Stimulated activated CD4-positive, alpha-beta T cell treated with anti-CD3 and anti-CD28 coated beads, Interleukin-2, amount 100 ng/mL, for 4 hours (primary cell): Measurements from ENCODE around the gene RNF128.

ENCODE experiments used
- DNase-seq: peaks from one replicate; pipeline ENCODE4 v3.0.0-alpha.2; 2020; ENCODE audit warnings: low read depth

The RNF128 gene

GRCh38 chrX:106726485-106727437 is at the start of gene RNF128:
TSS of gene RNF128 (plus strand) at chrX:106726701. CDS start at chrX:106726914, 213 bp downstream.
- DNase-seq: no peak

- DNase-seq: no peak
Observed at GRCh38 chrX:106680716-106681115, 45.8 kb upstream of the RNF128 start.

- no peak for DNase-seq
Observed at GRCh38 chrX:106684207-106684606, 42.3 kb upstream of the RNF128 start.

- DNase-seq: no peak
Observed at GRCh38 chrX:106692425-106693065, 34.0 kb upstream of the RNF128 start.

- no peak for DNase-seq
Observed at GRCh38 chrX:106696502-106696901, 30.0 kb upstream of the RNF128 start.

- no peak for DNase-seq
Observed at GRCh38 chrX:106698693-106699092, 27.8 kb upstream of the RNF128 start.

GRCh38 chrX:106702636-106703035 is 23.9 kb upstream of the RNF128 start:
- DNase-seq: no peak

GRCh38 chrX:106706466-106706865 is 20.0 kb upstream of the RNF128 start:
- no peak for DNase-seq

GRCh38 chrX:106707771-106708454 is 18.6 kb upstream of the RNF128 start:
- DNase-seq: no peak

- DNase-seq: no peak
Observed at GRCh38 chrX:106710771-106711170, 15.7 kb upstream of the RNF128 start.

GRCh38 chrX:106711375-106711774 is 15.1 kb upstream of the RNF128 start:
- no peak for DNase-seq

GRCh38 chrX:106716004-106716403 is 10.5 kb upstream of the RNF128 start:
- no peak for DNase-seq

- no peak for DNase-seq
Observed at GRCh38 chrX:106716463-106716862, 10.0 kb upstream of the RNF128 start.

- no peak for DNase-seq
Observed at GRCh38 chrX:106718709-106719108, 7.8 kb upstream of the RNF128 start.

- no peak for DNase-seq
Observed at GRCh38 chrX:106725931-106726330, 570 bp upstream of the RNF128 start.

- no peak for DNase-seq
Observed at GRCh38 chrX:106728337-106728736, 1.8 kb downstream of the RNF128 start.

GRCh38 chrX:106730401-106730800 is 3.9 kb downstream of the RNF128 start:
- DNase-seq: no peak

- no peak for DNase-seq
Observed at GRCh38 chrX:106731590-106731989, 5.1 kb downstream of the RNF128 start.

- no peak for DNase-seq
Observed at GRCh38 chrX:106734827-106735226, 8.3 kb downstream of the RNF128 start.

- DNase-seq: no peak
Observed at GRCh38 chrX:106740193-106740780, 13.8 kb downstream of the RNF128 start.

GRCh38 chrX:106742193-106742592 is 15.7 kb downstream of the RNF128 start:
- no peak for DNase-seq

- DNase-seq: no peak
Observed at GRCh38 chrX:106742805-106743204, 16.3 kb downstream of the RNF128 start.
